GM19372 (cell line): ENCODE measurements around the gene SMAD7.

Source experiments
- ATAC-seq: cut with Tn5 transposase; IDR thresholded peaks from one replicate; pipeline ENCODE4 v1.9.1; 2021; ENCODE audit warnings: mild to moderate bottlenecking, low read depth, moderate library complexity; ENCODE audit not compliant: unreplicated experiment

Gene SMAD7

GRCh38 chr18:48932822-48933510 lies 17.8 kb downstream of the SMAD7 start:
- no peak for ATAC-seq

DNA sequence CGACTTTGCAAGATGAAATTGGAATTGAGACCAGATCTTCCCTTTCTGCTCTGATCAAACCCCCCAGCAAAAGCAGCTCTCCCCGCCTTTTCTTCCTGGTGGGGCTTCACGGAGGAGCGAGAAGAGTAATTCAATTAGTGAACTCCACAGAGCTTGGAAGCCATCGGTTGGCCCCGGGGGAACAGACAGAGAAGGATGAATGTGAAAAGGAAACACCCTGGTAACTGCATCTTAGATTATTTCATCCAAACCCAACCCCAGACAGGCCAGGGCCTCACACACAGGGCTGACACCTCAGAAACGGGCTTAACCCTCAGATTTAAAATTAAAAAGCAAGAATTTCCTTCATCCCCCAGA lies 18.3 kb downstream of the SMAD7 start:
- ATAC-seq: no peak

GRCh38 chr18:48931680-48932461 lies 18.9 kb downstream of the SMAD7 start:
- no peak for ATAC-seq

GRCh38 chr18:48930926-48931325 lies 19.8 kb downstream of the SMAD7 start:
- no peak for ATAC-seq

- no peak for ATAC-seq
Observed at GRCh38 chr18:48929941-48930713, 20.6 kb downstream of the SMAD7 start.

- no peak for ATAC-seq
Observed at GRCh38 chr18:48929212-48929612, 21.6 kb downstream of the SMAD7 start.

DNA sequence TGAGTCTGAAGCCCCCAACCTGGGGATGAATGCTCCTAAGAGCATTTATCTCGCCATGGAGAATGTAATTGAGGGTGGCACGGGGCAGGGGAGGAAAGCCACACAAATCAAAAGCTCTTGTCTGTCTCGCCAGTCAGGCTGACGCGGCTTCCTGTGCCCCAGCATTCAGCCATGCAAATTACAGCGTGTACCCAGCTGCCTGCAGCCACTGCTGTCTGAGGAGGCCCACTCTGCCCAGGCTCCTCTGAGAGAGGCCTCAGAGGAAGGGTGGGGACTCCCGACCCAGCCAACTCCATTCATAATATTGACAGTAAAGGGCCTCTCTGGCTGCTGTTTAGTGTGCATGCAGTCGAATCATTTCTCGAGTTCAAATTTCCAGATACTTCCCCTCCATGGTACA lies 22.0 kb downstream of the SMAD7 start:
- ATAC-seq: peak; percentile 81

DNA sequence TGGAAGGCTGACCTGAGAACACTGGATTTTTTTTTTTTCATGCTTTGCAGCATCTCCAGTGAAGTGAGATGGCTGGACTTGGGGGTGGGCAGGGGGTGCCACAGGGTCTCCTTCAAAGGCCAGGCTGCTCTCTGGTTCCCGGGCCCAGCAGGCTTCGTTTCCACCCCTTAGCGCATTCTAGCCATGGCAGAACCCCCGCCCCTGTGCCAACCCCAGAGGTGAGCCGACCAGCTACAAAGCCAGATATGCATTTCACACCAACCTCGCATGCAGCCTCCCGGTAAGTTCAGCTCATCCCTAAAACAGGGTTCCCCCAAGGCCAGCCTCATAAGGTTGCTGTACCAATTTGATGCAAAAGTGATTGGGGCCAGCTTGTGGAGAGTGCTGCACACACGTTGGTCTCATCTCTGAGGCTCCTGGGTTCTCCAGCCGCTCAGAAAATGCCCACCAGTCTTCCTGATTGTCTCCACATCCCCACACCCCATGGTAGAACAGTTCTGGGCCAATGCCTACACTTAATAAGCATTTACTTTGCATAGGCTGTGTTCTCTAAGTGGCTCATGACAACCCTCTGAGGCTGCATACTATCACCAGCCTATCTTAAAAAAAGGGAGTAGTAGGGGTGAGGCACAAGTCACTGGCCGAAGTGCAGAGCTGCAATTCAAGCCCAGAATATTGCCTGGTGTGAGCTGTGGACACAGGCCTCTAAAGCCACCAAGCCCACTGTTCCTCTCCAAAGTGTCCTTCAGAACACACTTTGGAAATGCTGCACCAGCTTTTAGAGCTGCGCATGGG lies 23.3 kb downstream of the SMAD7 start:
- ATAC-seq: no peak

GRCh38 chr18:48926420-48926857 lies 24.3 kb downstream of the SMAD7 start:
- no peak for ATAC-seq

DNA sequence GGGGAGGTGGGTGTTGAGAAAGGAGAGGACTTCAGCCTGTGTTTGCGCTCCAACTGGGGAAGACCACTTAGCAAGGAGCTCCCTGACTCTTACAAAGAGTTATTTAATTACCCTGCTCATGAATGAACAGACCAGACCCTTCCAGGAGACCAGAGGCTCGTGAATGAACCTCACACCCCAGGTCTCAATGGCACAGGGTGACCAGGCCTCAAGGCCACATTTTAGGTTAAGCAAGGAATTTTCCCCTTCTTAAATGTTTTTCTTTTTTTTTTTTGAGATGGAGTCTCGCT lies 25.3 kb downstream of the SMAD7 start:
- ATAC-seq: no peak

DNA sequence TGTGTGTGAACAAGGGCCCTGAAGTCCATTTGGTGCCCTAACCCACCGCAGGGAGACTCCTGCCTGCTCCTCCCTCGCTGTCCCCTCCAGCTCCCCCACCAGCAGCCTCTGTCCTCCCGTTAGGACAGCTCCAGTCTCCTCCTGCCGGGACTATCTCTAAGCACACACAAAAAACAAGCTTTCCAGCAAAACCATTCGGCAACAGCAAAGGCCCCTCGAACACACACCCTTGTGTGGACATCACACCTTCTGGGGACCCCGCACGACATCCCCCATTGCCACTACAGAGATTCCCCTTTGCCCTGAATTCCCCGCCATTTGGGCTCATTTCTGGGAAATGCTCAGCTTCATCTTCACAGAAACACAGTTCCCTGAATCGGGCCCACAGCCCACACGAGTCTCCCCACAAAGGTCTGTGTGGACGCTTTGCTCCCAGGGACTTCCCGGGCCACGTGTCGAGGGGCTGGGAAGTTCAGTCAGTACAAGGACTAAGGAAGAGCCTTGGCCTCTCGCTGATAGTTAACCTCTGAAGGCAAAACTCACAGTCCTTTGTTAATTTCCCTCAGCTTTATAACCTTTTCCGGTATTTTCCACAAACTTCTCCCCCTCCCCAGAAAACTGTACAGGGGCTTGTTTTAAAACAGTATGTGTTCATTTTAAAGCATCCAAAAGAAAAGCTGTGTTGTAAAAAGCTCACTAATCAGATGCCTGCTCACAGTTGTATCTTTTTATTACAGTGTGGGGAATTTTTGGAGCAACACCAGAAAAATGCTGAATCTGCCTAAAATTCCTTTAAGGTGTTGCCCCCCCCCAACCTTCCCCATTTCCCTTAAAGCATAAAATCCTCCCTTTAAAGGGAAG lies 25.9 kb downstream of the SMAD7 start:
- no peak for ATAC-seq

GRCh38 chr18:48923746-48924629 lies 26.8 kb downstream of the SMAD7 start:
- ATAC-seq: no peak

DNA sequence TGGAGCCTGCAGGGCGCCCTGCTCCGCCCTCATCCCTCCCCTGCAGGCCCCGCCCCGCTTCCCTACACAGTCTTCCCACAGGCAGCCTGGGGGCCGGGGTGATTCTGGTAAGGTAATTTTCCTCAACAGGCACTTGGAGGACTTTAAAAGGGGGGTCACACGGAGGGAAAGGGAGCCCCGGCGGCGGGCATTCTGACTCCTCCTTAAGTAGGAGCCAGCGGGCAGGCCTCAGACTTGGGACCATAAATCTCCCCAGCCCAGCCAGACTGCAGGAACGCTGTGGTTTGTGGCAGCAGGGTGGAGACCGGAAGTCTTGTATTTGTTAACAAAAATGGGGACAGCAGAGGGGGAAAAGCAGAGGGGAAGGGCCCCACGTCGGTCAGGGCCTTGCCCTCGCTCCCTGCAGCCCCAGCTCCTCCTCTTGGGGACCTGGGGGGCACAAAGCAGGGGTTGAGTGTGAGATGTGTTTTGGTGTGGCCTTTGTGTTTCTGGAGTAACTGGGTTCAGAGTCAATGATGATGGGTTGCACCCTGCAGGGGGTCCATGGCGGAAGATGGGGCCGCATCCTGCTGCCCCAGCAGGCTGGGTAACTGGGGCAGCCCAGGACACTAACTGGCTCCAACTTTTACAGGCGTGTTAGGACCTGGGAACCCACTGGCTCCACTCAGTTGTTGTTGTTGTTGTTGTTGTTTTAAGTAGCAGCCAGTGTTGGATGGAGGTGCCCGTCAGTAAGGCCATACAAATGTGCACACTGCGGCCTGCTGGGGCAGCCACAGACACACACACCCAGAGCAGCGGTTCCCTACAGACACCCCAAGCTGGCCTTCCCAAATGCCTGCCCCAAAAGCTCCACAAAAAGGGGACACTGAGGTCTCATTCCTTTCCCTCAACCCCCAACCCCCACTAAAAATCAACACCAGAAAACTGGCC lies 27.7 kb downstream of the SMAD7 start:
- ATAC-seq: no peak

- no peak for ATAC-seq
Observed at GRCh38 chr18:48922226-48922800, 28.5 kb downstream of the SMAD7 start.

DNA sequence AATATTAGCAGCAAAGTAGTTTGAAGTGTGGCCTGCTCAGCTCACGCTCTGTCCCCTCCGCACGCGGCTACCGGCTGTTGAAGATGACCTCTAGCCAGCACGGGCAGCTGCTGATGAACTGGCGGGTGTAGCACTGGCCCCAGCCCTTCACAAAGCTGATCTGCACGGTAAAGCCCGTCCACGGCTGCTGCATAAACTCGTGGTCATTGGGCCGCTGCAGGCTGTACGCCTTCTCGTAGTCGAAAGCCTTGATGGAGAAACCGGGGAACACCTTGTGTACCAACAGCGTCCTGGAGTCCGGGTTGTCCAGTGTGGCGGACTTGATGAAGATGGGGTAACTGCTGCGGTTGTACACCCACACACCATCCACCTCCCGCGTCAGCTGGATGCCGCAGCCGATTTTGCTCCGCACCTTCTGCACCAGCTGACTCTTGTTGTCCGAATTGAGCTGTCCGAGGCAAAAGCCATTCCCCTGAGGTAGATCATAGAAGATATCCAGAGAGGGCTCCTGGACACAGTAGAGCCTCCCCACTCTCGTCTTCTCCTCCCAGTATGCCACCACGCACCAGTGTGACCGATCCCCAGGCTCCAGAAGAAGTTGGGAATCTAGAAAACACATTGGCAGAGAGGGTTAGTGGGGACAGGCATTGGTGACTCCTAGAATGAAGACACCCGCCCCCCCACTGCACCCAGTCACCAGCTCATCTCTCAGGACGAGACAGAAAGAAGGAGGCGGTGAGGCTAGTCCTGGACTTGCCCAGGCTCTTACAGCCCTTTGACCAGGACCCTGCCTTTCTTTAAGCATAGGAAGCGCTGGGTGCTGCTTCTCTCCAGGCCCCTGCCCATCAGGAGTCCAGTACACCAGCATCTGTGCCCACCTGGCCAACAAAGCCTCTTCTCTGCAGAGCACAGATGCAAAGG lies 29.2 kb downstream of the SMAD7 start:
- ATAC-seq: no peak

DNA sequence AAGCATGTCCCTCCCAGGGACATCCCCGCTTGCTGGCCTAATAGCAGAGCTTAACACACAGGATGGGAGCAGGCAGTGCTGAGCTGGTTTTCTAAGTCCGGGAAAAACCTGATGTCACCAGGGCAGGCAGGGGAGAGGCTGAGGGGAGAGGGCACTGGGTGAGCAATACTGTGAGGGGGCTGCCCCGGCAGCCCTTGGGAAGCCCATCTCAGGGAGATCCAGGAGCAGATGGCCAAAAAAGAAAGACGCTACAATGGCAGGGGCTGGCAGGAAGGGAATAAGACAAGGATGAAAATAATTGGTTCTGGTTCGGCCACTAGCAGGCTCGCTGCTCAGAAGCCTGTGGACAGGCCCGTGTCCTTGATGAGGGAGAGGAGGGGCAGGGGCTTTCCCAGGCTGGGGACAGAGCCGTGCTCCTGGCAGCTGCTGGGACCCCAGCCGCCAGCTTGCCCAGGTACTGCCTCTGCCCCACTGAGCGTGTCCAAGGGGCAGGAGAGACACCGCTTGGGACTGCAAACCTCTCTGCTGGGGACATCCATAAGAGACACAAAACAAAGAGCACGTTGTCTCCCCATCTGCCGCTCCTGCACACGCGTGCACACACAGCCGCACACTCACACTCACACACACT lies 30.2 kb downstream of the SMAD7 start:
- no peak for ATAC-seq
